HEK293 (cell line): ENCODE data around the gene TIGD3.

Source experiments
- CTCF ChIA-PET: fragments of 350-600 bp; formaldehyde crosslinking; extraction: SDS; loops from one replicate; lab custom pipeline; 2021; ENCODE audit warnings: antibody characterized with exemption; lab: Yijun Ruan, JAX
- POLR2A ChIA-PET: fragments of 300-600 bp; formaldehyde crosslinking; extraction: SDS; loops from one replicate; lab custom pipeline; 2020; ENCODE audit warnings: antibody characterized with exemption, inconsistent platforms; lab: Yijun Ruan, JAX
- H3K27ac ChIP-seq: fragments of 200-500 bp; sonication (Bioruptor generic); 2 replicates; pipeline ENCODE4 v1.5.1; 2014; ENCODE audit warnings: low read depth, low read length, control low read depth, inconsistent platforms; ENCODE audit errors: extremely low read depth
- H3K36me3 ChIP-seq, 2 experiments: fragments of 200-500 bp in 1 of 2; sonication (Bioruptor generic) in 1 of 2; 1 replicate in 1 of 2; 2 replicates in 1 of 2; pipeline ENCODE4 v1.5.1; 2014 to 2017; ENCODE audit warnings: inconsistent platforms in 2 of 2, low read length in 2 of 2; ENCODE audit not compliant: control insufficient read depth in 2 of 2, insufficient read depth in 1 of 2
- H3K4me1 ChIP-seq: fragments of 200-500 bp; sonication (Bioruptor generic); 2 replicates; pipeline ENCODE4 v1.5.1; 2014; ENCODE audit warnings: mild to moderate bottlenecking, low read length, inconsistent platforms; ENCODE audit not compliant: control insufficient read depth, insufficient read depth
- H3K4me3 ChIP-seq: 2 replicates; pipeline ENCODE4 v1.5.1; 2011; ENCODE audit warnings: low read depth, mild to moderate bottlenecking, control low read depth, low read length, moderate library complexity
- H3K9me3 ChIP-seq: fragments of 200-500 bp; sonication (Bioruptor generic); 2 replicates; pipeline ENCODE4 v1.5.1; 2014; ENCODE audit warnings: low read depth, low read length, inconsistent platforms; ENCODE audit not compliant: control insufficient read depth, insufficient read depth
- GLIS1 ChIP-seq: fragments of 450-650 bp; formaldehyde crosslinking; IDR thresholded peaks from 2 replicates; pipeline ENCODE4 v1.5.1; 2016; ENCODE audit warnings: missing biosample characterization, missing genetic modification characterization
- GLIS2 ChIP-seq: fragments of 450-650 bp; formaldehyde crosslinking; IDR thresholded peaks from 2 replicates; pipeline ENCODE4 v1.5.1; 2016; ENCODE audit warnings: missing biosample characterization, missing genetic modification characterization
- IKZF3 ChIP-seq: fragments of 450-650 bp; IDR thresholded peaks from 2 replicates; pipeline ENCODE4 v1.5.0; 2018; ENCODE audit warnings: missing biosample characterization, mild to moderate bottlenecking, missing genetic modification characterization, moderate library complexity
- KLF1 ChIP-seq: fragments of 450-650 bp; formaldehyde crosslinking; IDR thresholded peaks from 2 replicates; pipeline ENCODE4 v1.5.1; 2016; ENCODE audit warnings: missing biosample characterization, missing genetic modification characterization
- KLF16 ChIP-seq: fragments of 450-650 bp; formaldehyde crosslinking; IDR thresholded peaks from 2 replicates; pipeline ENCODE4 v1.5.1; 2017; ENCODE audit warnings: missing biosample characterization, missing genetic modification characterization
- KLF8 ChIP-seq: fragments of 450-650 bp; formaldehyde crosslinking; IDR thresholded peaks from 2 replicates; pipeline ENCODE4 v1.5.1; 2016; ENCODE audit warnings: missing biosample characterization, missing genetic modification characterization
- KLF9 ChIP-seq: fragments of 450-650 bp; formaldehyde crosslinking; IDR thresholded peaks from 2 replicates; pipeline ENCODE4 v1.5.1; 2016; ENCODE audit warnings: missing biosample characterization, missing genetic modification characterization, low read depth
- SP2 ChIP-seq: fragments of 450-650 bp; formaldehyde crosslinking; IDR thresholded peaks from 2 replicates; pipeline ENCODE4 v1.5.1; 2016; ENCODE audit warnings: missing biosample characterization, missing genetic modification characterization
- SP3 ChIP-seq: fragments of 450-650 bp; formaldehyde crosslinking; IDR thresholded peaks from 2 replicates; pipeline ENCODE4 v1.5.1; 2016; ENCODE audit warnings: missing biosample characterization, missing genetic modification characterization
- TRIM28 ChIP-seq: IDR thresholded peaks from 2 replicates; pipeline ENCODE4 v1.6.1; 2011; ENCODE audit warnings: low read length, control low read depth, borderline replicate concordance
- ZBTB8A ChIP-seq: fragments of 450-650 bp; formaldehyde crosslinking; IDR thresholded peaks from 2 replicates; pipeline ENCODE4 v1.5.1; 2016; ENCODE audit warnings: missing biosample characterization, missing genetic modification characterization
- ZFHX2 ChIP-seq: fragments of 450-650 bp; formaldehyde crosslinking; conservative IDR thresholded peaks from 2 replicates; pipeline ENCODE4 v1.5.1; 2016; ENCODE audit warnings: missing biosample characterization, missing genetic modification characterization
- ZNF292 ChIP-seq: fragments of 450-650 bp; formaldehyde crosslinking; IDR thresholded peaks from 2 replicates; pipeline ENCODE4 v1.5.1; 2016; ENCODE audit warnings: low read depth, missing biosample characterization, missing genetic modification characterization, borderline replicate concordance
- ZNF335 ChIP-seq: fragments of 450-650 bp; formaldehyde crosslinking; conservative IDR thresholded peaks from 2 replicates; pipeline ENCODE4 v1.5.1; 2016; ENCODE audit warnings: missing biosample characterization, missing genetic modification characterization
- ZNF510 ChIP-seq: fragments of 450-650 bp; formaldehyde crosslinking; IDR thresholded peaks from 2 replicates; pipeline ENCODE4 v1.5.1; 2018; ENCODE audit warnings: mild to moderate bottlenecking, missing genetic modification characterization, missing biosample characterization; ENCODE audit not compliant: insufficient replicate concordance
- TF ChIP-seq, protein P1 (sequence below): fragments of 450-650 bp; formaldehyde crosslinking; IDR thresholded peaks from 2 replicates; pipeline ENCODE4 v1.5.1; 2016; ENCODE audit warnings: missing biosample characterization, missing genetic modification characterization
- TF ChIP-seq, protein P2 (sequence below): fragments of 450-650 bp; formaldehyde crosslinking; IDR thresholded peaks from 2 replicates; pipeline ENCODE4 v1.5.1; 2017; ENCODE audit warnings: missing biosample characterization, missing genetic modification characterization
- TF ChIP-seq, protein P3 (sequence below): sonication (generic); formaldehyde crosslinking; IDR thresholded peaks from 2 replicates; pipeline ENCODE4 v1.8.1; 2022; ENCODE audit warnings: mild to moderate bottlenecking, moderate library complexity, missing genetic modification reagents
- TF ChIP-seq, protein P4 (sequence below): fragments of 450-650 bp; formaldehyde crosslinking; IDR thresholded peaks from 2 replicates; pipeline ENCODE4 v1.5.1; 2016; ENCODE audit warnings: missing biosample characterization, missing genetic modification characterization
- TF ChIP-seq, protein P5 (sequence below): fragments of 450-650 bp; formaldehyde crosslinking; IDR thresholded peaks from 2 replicates; pipeline ENCODE4 v1.5.1; 2016; ENCODE audit warnings: missing biosample characterization, missing genetic modification characterization
- TF ChIP-seq, protein P6 (sequence below): fragments of 450-650 bp; formaldehyde crosslinking; IDR thresholded peaks from 2 replicates; pipeline ENCODE4 v1.5.1; 2016; ENCODE audit warnings: missing biosample characterization, missing genetic modification characterization
- TF ChIP-seq, protein P7 (sequence below): fragments of 450-650 bp; formaldehyde crosslinking; optimal IDR thresholded peaks from 2 replicates; pipeline ENCODE3; 2016; ENCODE audit warnings: missing biosample characterization, mild to moderate bottlenecking, missing genetic modification characterization

TIGD3 gene

DNA sequence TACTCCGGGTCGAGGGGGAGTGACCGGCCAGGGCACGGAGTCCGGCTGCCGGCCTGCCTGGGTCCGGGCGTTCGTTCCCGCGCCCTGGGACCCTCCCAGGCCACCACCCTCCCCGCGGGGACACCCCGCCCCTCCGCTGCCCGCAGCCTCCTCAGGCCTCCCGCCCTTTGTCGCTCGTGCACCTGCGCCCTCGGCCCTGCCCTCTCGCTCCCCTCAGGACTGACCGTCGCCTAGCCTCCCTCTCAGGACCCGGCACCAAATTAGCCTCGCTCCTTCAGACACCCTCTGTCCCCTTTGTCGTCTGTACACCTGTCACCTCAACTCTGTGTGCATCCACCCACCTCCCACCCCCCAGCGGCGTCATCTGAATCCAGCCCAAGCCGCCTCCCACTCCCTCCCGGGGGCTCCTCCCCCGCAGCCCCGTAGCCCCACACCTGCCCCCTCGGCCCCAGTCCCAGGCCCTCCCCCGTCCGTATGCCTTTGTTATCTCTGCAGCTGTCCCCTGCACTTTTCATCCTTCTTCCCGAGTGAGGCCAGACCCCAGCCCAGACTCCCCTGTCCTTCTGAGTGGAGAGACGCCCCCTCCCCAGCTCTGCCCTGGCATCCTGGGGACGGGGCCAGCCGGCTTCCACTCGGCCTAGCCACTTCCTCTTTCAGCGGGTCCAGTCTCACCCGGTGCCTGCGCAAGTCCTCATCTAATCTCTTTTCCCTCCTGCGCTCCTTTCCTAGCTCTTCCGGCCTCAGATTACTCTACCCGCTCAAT lies 643 bp downstream of the TIGD3 start:
- TF ChIP-seq, protein P1, sequence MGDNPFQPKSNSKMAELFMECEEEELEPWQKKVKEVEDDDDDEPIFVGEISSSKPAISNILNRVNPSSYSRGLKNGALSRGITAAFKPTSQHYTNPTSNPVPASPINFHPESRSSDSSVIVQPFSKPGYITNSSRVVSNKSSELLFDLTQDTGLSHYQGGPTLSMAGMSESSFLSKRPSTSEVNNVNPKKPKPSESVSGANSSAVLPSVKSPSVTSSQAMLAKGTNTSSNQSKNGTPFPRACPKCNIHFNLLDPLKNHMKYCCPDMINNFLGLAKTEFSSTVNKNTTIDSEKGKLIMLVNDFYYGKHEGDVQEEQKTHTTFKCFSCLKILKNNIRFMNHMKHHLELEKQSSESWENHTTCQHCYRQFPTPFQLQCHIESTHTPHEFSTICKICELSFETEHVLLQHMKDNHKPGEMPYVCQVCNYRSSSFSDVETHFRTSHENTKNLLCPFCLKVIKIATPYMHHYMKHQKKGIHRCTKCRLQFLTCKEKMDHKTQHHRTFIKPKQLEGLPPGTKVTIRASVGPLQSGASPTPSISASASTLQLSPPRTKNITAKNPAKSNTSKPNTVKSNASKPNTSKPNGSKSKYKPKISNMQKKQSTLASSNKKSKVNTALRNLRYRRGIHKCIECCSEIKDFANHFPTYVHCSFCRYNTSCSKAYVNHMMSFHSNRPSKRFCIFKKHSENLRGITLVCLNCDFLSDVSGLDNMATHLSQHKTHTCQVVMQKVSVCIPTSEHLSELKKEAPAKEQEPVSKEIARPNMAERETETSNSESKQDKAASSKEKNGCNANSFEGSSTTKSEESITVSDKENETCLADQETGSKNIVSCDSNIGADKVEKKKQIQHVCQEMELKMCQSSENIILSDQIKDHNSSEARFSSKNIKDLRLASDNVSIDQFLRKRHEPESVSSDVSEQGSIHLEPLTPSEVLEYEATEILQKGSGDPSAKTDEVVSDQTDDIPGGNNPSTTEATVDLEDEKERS (tag by site-specific recombination) = no peak
- TF ChIP-seq ZNF292 (tag by site-specific recombination) (no peak), KLF16 (tag by site-specific recombination) (peak; percentile 37; the same call in 1 of the 2 replicates), IKZF3 (tag by site-specific recombination) (no peak), SP3 (tag by site-specific recombination) (peak; percentile 71), ZNF510 (no peak), SP2 (peak; percentile 68), GLIS1 (tag by site-specific recombination) (peak; percentile 67), KLF1 (tag by site-specific recombination) (peak; percentile 88), ZNF335 (peak; percentile 52; the same call in 1 of the 2 replicates), ZBTB8A (tag by site-specific recombination) (0 out of 2 replicates have a peak, but pooled peaks have one; percentile 7), ZFHX2 (tag by site-specific recombination) (peak; percentile 53), KLF9 (tag by site-specific recombination) (peak; percentile 57; the same call in 1 of the 2 replicates), GLIS2 (tag by site-specific recombination) (peak; percentile 66; the same call in 1 of the 2 replicates), KLF8 (tag by site-specific recombination) (peak; percentile 18; the same call in 1 of the 2 replicates), TRIM28 (no peak)
- TF ChIP-seq, protein P2, sequence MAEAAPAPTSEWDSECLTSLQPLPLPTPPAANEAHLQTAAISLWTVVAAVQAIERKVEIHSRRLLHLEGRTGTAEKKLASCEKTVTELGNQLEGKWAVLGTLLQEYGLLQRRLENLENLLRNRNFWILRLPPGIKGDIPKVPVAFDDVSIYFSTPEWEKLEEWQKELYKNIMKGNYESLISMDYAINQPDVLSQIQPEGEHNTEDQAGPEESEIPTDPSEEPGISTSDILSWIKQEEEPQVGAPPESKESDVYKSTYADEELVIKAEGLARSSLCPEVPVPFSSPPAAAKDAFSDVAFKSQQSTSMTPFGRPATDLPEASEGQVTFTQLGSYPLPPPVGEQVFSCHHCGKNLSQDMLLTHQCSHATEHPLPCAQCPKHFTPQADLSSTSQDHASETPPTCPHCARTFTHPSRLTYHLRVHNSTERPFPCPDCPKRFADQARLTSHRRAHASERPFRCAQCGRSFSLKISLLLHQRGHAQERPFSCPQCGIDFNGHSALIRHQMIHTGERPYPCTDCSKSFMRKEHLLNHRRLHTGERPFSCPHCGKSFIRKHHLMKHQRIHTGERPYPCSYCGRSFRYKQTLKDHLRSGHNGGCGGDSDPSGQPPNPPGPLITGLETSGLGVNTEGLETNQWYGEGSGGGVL (tag by site-specific recombination) = peak; percentile 48
- TF ChIP-seq, protein P3, sequence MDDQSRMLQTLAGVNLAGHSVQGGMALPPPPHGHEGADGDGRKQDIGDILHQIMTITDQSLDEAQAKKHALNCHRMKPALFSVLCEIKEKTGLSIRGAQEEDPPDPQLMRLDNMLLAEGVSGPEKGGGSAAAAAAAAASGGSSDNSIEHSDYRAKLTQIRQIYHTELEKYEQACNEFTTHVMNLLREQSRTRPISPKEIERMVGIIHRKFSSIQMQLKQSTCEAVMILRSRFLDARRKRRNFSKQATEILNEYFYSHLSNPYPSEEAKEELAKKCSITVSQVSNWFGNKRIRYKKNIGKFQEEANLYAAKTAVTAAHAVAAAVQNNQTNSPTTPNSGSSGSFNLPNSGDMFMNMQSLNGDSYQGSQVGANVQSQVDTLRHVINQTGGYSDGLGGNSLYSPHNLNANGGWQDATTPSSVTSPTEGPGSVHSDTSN = no peak
- TF ChIP-seq, protein P4, sequence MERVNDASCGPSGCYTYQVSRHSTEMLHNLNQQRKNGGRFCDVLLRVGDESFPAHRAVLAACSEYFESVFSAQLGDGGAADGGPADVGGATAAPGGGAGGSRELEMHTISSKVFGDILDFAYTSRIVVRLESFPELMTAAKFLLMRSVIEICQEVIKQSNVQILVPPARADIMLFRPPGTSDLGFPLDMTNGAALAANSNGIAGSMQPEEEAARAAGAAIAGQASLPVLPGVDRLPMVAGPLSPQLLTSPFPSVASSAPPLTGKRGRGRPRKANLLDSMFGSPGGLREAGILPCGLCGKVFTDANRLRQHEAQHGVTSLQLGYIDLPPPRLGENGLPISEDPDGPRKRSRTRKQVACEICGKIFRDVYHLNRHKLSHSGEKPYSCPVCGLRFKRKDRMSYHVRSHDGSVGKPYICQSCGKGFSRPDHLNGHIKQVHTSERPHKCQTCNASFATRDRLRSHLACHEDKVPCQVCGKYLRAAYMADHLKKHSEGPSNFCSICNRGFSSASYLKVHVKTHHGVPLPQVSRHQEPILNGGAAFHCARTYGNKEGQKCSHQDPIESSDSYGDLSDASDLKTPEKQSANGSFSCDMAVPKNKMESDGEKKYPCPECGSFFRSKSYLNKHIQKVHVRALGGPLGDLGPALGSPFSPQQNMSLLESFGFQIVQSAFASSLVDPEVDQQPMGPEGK (tag by site-specific recombination) = 0 out of 2 replicates have a peak, but pooled peaks have one; percentile 21
- TF ChIP-seq, protein P5, sequence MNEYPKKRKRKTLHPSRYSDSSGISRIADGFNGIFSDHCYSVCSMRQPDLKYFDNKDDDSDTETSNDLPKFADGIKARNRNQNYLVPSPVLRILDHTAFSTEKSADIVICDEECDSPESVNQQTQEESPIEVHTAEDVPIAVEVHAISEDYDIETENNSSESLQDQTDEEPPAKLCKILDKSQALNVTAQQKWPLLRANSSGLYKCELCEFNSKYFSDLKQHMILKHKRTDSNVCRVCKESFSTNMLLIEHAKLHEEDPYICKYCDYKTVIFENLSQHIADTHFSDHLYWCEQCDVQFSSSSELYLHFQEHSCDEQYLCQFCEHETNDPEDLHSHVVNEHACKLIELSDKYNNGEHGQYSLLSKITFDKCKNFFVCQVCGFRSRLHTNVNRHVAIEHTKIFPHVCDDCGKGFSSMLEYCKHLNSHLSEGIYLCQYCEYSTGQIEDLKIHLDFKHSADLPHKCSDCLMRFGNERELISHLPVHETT = no peak
- TF ChIP-seq, protein P6, sequence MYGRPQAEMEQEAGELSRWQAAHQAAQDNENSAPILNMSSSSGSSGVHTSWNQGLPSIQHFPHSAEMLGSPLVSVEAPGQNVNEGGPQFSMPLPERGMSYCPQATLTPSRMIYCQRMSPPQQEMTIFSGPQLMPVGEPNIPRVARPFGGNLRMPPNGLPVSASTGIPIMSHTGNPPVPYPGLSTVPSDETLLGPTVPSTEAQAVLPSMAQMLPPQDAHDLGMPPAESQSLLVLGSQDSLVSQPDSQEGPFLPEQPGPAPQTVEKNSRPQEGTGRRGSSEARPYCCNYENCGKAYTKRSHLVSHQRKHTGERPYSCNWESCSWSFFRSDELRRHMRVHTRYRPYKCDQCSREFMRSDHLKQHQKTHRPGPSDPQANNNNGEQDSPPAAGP (tag by site-specific recombination) = peak; percentile 66; the same call in 1 of the 2 replicates
- TF ChIP-seq, protein P7, sequence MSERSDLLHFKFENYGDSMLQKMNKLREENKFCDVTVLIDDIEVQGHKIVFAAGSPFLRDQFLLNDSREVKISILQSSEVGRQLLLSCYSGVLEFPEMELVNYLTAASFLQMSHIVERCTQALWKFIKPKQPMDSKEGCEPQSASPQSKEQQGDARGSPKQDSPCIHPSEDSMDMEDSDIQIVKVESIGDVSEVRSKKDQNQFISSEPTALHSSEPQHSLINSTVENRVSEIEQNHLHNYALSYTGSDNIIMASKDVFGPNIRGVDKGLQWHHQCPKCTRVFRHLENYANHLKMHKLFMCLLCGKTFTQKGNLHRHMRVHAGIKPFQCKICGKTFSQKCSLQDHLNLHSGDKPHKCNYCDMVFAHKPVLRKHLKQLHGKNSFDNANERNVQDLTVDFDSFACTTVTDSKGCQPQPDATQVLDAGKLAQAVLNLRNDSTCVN (tag by site-specific recombination) = peak; percentile 53
- TF ChIP-seq, all 188 proteins: peak for 15
- no peaks in the 10 kb centered on the region for H3K4me1 ChIP-seq
- H3K27ac ChIP-seq = peak overlapping the region; percentile 77; the same call in 1 of the 2 replicates
- ChIA-PET CTCF (interaction anchor here (0.7 to 1.1 kb wide), 2 partner anchors 25 to 151 kb away, joined by 3 read pairs; no protein-coding TSS in a partner anchor), POLR2A (interaction anchor here (0.6 to 1.3 kb wide), 4 partner anchors 22 to 224 kb away, joined by 3 to 4 read pairs (median 3); partner anchors contain the start of genes DPF2 and NEAT1)
- H3K36me3 ChIP-seq = peaks cover 2 to 26% of the 10 kb centered on the region in 2 experiments; a peak in 2 of 3 replicates
- H3K9me3 ChIP-seq = no peaks in the 10 kb centered on the region
- H3K4me3 ChIP-seq = peak overlapping the region; percentile 66
